Limb (tissue), 2 donors: ENCODE data around the gene SCYL1.

Experiments used
- DNase-seq, 2 donors: peaks; one replicate each; pipeline ENCODE4 v3.0.0-alpha.2; 2016; ENCODE audit errors: extremely low spot score in 2 of 2

SCYL1 gene

GRCh38 chr11:65524741-65525545 is at the start of gene SCYL1:
TSS of gene SCYL1 (plus strand) at chr11:65525083. CDS start at chr11:65525154, 71 bp downstream.
- DNase-seq, result peak; percentile 84 to 96

- DNase-seq, result no peak
These were observed 48.2 kb upstream of the SCYL1 start for GRCh38 chr11:65476632-65477148.

- DNase-seq, result peak; percentile 94 to 96
These were observed 47.5 kb upstream of the SCYL1 start for GRCh38 chr11:65477149-65477965.

- DNase-seq, result peak in 1 of 2 donors; percentile 36
These were observed 46.3 kb upstream of the SCYL1 start for GRCh38 chr11:65478388-65479183.

GRCh38 chr11:65479184-65480145 is 45.4 kb upstream of the SCYL1 start:
- peak in 1 of 2 donors; percentile 43 for DNase-seq

GRCh38 chr11:65482306-65482850 is 42.5 kb upstream of the SCYL1 start:
- no peak for DNase-seq

- no peak for DNase-seq
These were observed 39.0 kb upstream of the SCYL1 start for GRCh38 chr11:65485920-65486219.

- DNase-seq, result no peak
These were observed 38.1 kb upstream of the SCYL1 start for GRCh38 chr11:65486570-65487466.

- peak; percentile 95 to 100 for DNase-seq
These were observed 37.2 kb upstream of the SCYL1 start for GRCh38 chr11:65487467-65488272.

GRCh38 chr11:65488273-65489034 is 36.4 kb upstream of the SCYL1 start:
- DNase-seq, result peak in 1 of 2 donors; percentile 62

GRCh38 chr11:65489035-65489705 is 35.7 kb upstream of the SCYL1 start:
- peak in 1 of 2 donors; percentile 69 for DNase-seq

GRCh38 chr11:65489706-65490320 is 35.1 kb upstream of the SCYL1 start:
- peak in 1 of 2 donors; percentile 71 for DNase-seq

- DNase-seq, result no peak
These were observed 33.8 kb upstream of the SCYL1 start for GRCh38 chr11:65491163-65491465.

- DNase-seq, result peak in 1 of 2 donors; percentile 63
These were observed 33.1 kb upstream of the SCYL1 start for GRCh38 chr11:65491614-65492386.

GRCh38 chr11:65492387-65492636 is 32.6 kb upstream of the SCYL1 start:
- DNase-seq, result no peak
